Stimulated activated CD4-positive, alpha-beta T cell treated with anti-CD3 and anti-CD28 coated beads, Interleukin-2, amount 100 ng/mL, for 48 hours (primary cell): ENCODE measurements around the gene PHYKPL.

Source experiments
- DNase-seq, 2 donors: peaks; one replicate each; pipeline ENCODE4 v3.0.0-alpha.2; 2020

PHYKPL gene

GRCh38 chr5:178222292-178222691 lies 10.3 kb downstream of the PHYKPL start:
- no peak for DNase-seq

- DNase-seq = no peak
These were observed 10.7 kb downstream of the PHYKPL start for GRCh38 chr5:178221853-178222252.

GRCh38 chr5:178221282-178221681 lies 11.3 kb downstream of the PHYKPL start:
- no peak for DNase-seq

GRCh38 chr5:178218827-178219226 lies 13.8 kb downstream of the PHYKPL start:
- DNase-seq = no peak

- DNase-seq = no peak
These were observed 14.3 kb downstream of the PHYKPL start for GRCh38 chr5:178218237-178218776.

GRCh38 chr5:178216779-178217178 lies 15.8 kb downstream of the PHYKPL start:
- no peak for DNase-seq

- DNase-seq = no peak
These were observed 16.5 kb downstream of the PHYKPL start for GRCh38 chr5:178216088-178216534.

- no peak for DNase-seq
These were observed 17.2 kb downstream of the PHYKPL start for GRCh38 chr5:178215280-178216002.

GRCh38 chr5:178214160-178214803 lies 18.3 kb downstream of the PHYKPL start:
- no peak for DNase-seq

- no peak for DNase-seq
These were observed 18.9 kb downstream of the PHYKPL start for GRCh38 chr5:178213748-178214151.

- no peak for DNase-seq
These were observed 19.6 kb downstream of the PHYKPL start for GRCh38 chr5:178213003-178213461.

GRCh38 chr5:178212241-178213002 lies 20.2 kb downstream of the PHYKPL start:
- DNase-seq = no peak

- no peak for DNase-seq
These were observed 21.2 kb downstream of the PHYKPL start for GRCh38 chr5:178211095-178212048.

GRCh38 chr5:178210686-178211085 lies 21.9 kb downstream of the PHYKPL start:
- DNase-seq = no peak

- no peak for DNase-seq
These were observed 22.5 kb downstream of the PHYKPL start for GRCh38 chr5:178210073-178210535.

- DNase-seq = no peak
These were observed 23.1 kb downstream of the PHYKPL start for GRCh38 chr5:178209334-178210072.

- DNase-seq = no peak
These were observed 23.9 kb downstream of the PHYKPL start for GRCh38 chr5:178208540-178209227.

- no peak for DNase-seq
These were observed 24.7 kb downstream of the PHYKPL start for GRCh38 chr5:178207917-178208280.

- no peak for DNase-seq
These were observed 25.3 kb downstream of the PHYKPL start for GRCh38 chr5:178207183-178207916.
